ENCODE measurements around the gene FAM110A. TPM values are rescaled to one million over a fixed set of nuclear protein-coding genes. Genes with fewer than 3 reads are reported as not detected.

FAM110A gene
- total and polyA plus RNA-seq, 2 donors (not counting 3 experiments of a cell fraction or from before 2014, with no cell fraction given), result 4.6 to 5.4 TPM

GRCh38 chr20:840858-841567, 7.5 kb downstream of the FAM110A start:
- H3K9ac ChIP-seq (replicated peaks; ENCODE audit: extremely low read depth, insufficient read depth, low read length), result no peak overlapping the region
- dilution Hi-C loops (cut with MboI; ENCODE audit: extremely low pct_ligation_motif_present, low sequenced_read_pairs), result no loop called here
- POLR2A ChIA-PET, result no interaction called here

More at GRCh38 chr20:840858-841567, 7.5 kb downstream of the FAM110A start:
- Histone ChIP-seq H3K4me2 (ENCODE audit: insufficient read depth, low read length) (no peak overlapping the region), H3K27me3 (ENCODE audit: control insufficient read depth in 2 of 2, insufficient read depth in 2 of 2, low read length in 2 of 2) (no peaks in the 10 kb centered on the region), H3K9me3 (replicated peaks; ENCODE audit: control insufficient read depth, insufficient read depth, low read length) (no peaks in the 10 kb centered on the region), H3K79me2 (ENCODE audit: control insufficient read depth, insufficient read depth, low read length) (peaks cover 44% of the 10 kb centered on the region), H3K27ac (ENCODE audit: insufficient read depth, low read depth, low read length) (no peak overlapping the region), H3K4me3 (replicated peaks in 1 of 3; ENCODE audit: insufficient read depth in 1 of 3, low read depth in 1 of 3, low read length in 3 of 3) (no peak overlapping the region), H3K9me1 (replicated peaks; ENCODE audit: control insufficient read depth, extremely low read depth, insufficient read depth, low read length) (no peaks in the 10 kb centered on the region), H3K4me1 (ENCODE audit: control insufficient read depth, extremely low read depth, insufficient read depth, low read length) (peaks cover 39% of the 10 kb centered on the region), H4K20me1 (replicated peaks; ENCODE audit: control insufficient read depth, extremely low read depth, insufficient read depth, low read length) (no peaks in the 10 kb centered on the region), H3K36me3 (ENCODE audit: control insufficient read depth in 2 of 2, extremely low read depth in 1 of 2, insufficient read depth in 2 of 2, low read length in 2 of 2) (no peaks in the 10 kb centered on the region), H2AFZ (ENCODE audit: low read depth, low read length) (no peak overlapping the region)
- BruUV-seq (replicated peaks), result no TSS peak
- FAIRE-seq (no peak), DNase-seq (ENCODE audit: low read depth, low spot score) (no peak)
- intact Hi-C loops (cut with micrococcal nuclease), result no loop called here
- CTCF ChIA-PET, result interaction anchor here (1.6 kb wide), 1 partner anchor 115 kb away, joined by 3 read pairs; no protein-coding TSS in a partner anchor
- no peak for TF ChIP-seq MAX (IDR thresholded peaks at IDR 0.05; ENCODE audit: insufficient read depth, insufficient read length)
- TF ChIP-seq FOS (IDR thresholded peaks at IDR 0.05; ENCODE audit: borderline replicate concordance, insufficient read depth, low read length), result no peak
- no peak for TF ChIP-seq GATA2 (IDR thresholded peaks at IDR 0.05; ENCODE audit: insufficient read depth, insufficient read length, low read depth, low read length)
- no peak for TF ChIP-seq MYC (IDR thresholded peaks at IDR 0.05; ENCODE audit: low read depth, low read length)
- TF ChIP-seq POLR2AphosphoS5 (IDR thresholded peaks at IDR 0.05; ENCODE audit: insufficient read depth, low read depth, low read length), result no peak
- TF ChIP-seq POLR2A (IDR thresholded peaks at IDR 0.05; ENCODE audit: low read depth, low read length), result no peak
- TF ChIP-seq CTCF (IDR thresholded peaks at IDR 0.05; ENCODE audit: extremely low read depth in 1 of 2, insufficient read depth in 1 of 2, low read depth in 1 of 2, low read length in 2 of 2), result no peak
- no peak for TF ChIP-seq JUN (IDR thresholded peaks at IDR 0.05; ENCODE audit: borderline replicate concordance, insufficient read depth, insufficient read length, low read depth)
- no peak for TF ChIP-seq EZH2 (IDR thresholded peaks at IDR 0.05; ENCODE audit: borderline replicate concordance, low read depth, low read length, severe bottlenecking)
